Raji (cell line): ENCODE data around the gene ELP4.

Experiments used
- POLR2A ChIP-seq: IDR thresholded peaks from 2 replicates; pipeline ENCODE4 v1.6.1; 2011; ENCODE audit warnings: low read depth, low read length, control low read depth; ENCODE audit not compliant: insufficient read depth

The ELP4 gene

GRCh38 chr11:31521497-31522150 lies 12.1 kb downstream of the ELP4 start:
- TF ChIP-seq POLR2A, result no peak

GRCh38 chr11:31529189-31529588 lies 19.6 kb downstream of the ELP4 start:
- no peak for TF ChIP-seq POLR2A

- no peak for TF ChIP-seq POLR2A
Measured at GRCh38 chr11:31529701-31530100, 20.1 kb downstream of the ELP4 start.

GRCh38 chr11:31531293-31531692 lies 21.7 kb downstream of the ELP4 start:
- TF ChIP-seq POLR2A, result no peak

- TF ChIP-seq POLR2A, result no peak
Measured at GRCh38 chr11:31535479-31535878, 25.9 kb downstream of the ELP4 start.

GRCh38 chr11:31542862-31543261 lies 33.3 kb downstream of the ELP4 start:
- TF ChIP-seq POLR2A, result no peak

- no peak for TF ChIP-seq POLR2A
Measured at GRCh38 chr11:31555938-31556337, 46.4 kb downstream of the ELP4 start.

- no peak for TF ChIP-seq POLR2A
Measured at GRCh38 chr11:31558001-31558400, 48.4 kb downstream of the ELP4 start.

GRCh38 chr11:31560842-31561476 lies 51.4 kb downstream of the ELP4 start:
- no peak for TF ChIP-seq POLR2A

- no peak for TF ChIP-seq POLR2A
Measured at GRCh38 chr11:31582697-31583096, 73.1 kb downstream of the ELP4 start.

GRCh38 chr11:31598454-31598853 lies 88.9 kb downstream of the ELP4 start:
- TF ChIP-seq POLR2A, result no peak

GRCh38 chr11:31601635-31602282 lies 92.2 kb downstream of the ELP4 start:
- TF ChIP-seq POLR2A, result no peak

- no peak for TF ChIP-seq POLR2A
Measured at GRCh38 chr11:31606893-31607292, 97.3 kb downstream of the ELP4 start.

- TF ChIP-seq POLR2A, result no peak
Measured at GRCh38 chr11:31607914-31608313, 98.3 kb downstream of the ELP4 start.

- TF ChIP-seq POLR2A, result no peak
Measured at GRCh38 chr11:31608995-31609394, 99.4 kb downstream of the ELP4 start.

- no peak for TF ChIP-seq POLR2A
Measured at GRCh38 chr11:31610544-31610943, 101.0 kb downstream of the ELP4 start.
